DND-41 (cell line): ENCODE results near the gene UBXN10.

Experiments used
- EZH2 ChIP-seq: IDR thresholded peaks from 3 replicates; pipeline ENCODE4 v1.6.1; 2012; ENCODE audit warnings: borderline replicate concordance, low read depth, mild to moderate bottlenecking, moderate library complexity, low read length, inconsistent platforms; ENCODE audit not compliant: severe bottlenecking
- TF ChIP-seq, protein P1 (sequence below): IDR thresholded peaks from 2 replicates; pipeline ENCODE4 v1.5.1; 2012; ENCODE audit warnings: borderline replicate concordance, low read length, moderate library complexity, mild to moderate bottlenecking; ENCODE audit not compliant: poor library complexity, severe bottlenecking; ENCODE audit errors: extremely low read depth

DNA sequence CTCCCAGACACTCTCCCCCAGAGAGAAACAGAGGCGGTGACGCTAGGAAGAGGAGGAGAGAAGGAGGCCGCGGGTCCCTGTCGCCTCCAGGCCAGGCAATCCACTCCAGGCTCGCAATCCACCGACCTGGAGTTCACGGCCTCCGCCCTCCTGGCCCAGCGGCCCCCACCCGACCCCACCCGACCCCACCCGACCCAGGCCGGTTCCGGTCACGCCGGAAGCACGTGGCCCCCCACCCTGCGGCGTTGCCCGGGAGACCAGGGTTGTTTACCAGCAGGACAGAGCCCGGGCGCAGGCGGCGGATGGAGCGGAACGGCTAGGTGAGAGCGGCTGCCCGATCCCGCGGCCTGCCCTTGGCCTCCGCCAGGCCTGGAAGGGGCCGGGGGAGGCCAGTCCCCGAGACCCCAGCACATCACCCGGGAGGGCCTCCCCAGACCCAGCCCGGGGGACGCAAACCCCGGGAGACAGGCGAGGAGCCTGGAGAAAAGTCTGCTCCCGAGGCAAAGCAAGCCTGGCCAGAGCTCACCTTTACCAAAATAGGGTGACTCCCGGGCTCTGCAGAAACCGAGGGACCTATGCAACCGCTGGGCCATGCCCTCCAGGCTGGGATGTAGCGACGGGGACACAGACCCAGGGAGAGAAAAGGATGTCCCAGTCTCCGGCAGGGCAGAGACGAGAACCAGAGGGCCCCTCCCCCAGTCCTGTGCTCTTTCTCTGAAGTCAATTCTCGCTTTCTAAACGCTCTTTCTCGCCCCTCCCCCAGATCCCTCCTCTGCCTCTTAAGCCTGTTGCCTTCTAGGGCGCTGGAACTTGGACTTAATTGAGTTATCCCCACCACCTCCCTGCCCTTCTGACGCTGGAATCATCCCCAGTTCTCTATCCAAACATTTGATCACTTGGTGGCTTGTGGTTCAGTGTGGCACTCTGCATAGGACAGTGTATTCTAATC, at the start of gene UBXN10, which contains the start of gene PLA2G2C:
- TF ChIP-seq, protein P1, sequence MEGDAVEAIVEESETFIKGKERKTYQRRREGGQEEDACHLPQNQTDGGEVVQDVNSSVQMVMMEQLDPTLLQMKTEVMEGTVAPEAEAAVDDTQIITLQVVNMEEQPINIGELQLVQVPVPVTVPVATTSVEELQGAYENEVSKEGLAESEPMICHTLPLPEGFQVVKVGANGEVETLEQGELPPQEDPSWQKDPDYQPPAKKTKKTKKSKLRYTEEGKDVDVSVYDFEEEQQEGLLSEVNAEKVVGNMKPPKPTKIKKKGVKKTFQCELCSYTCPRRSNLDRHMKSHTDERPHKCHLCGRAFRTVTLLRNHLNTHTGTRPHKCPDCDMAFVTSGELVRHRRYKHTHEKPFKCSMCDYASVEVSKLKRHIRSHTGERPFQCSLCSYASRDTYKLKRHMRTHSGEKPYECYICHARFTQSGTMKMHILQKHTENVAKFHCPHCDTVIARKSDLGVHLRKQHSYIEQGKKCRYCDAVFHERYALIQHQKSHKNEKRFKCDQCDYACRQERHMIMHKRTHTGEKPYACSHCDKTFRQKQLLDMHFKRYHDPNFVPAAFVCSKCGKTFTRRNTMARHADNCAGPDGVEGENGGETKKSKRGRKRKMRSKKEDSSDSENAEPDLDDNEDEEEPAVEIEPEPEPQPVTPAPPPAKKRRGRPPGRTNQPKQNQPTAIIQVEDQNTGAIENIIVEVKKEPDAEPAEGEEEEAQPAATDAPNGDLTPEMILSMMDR: no peak
- TF ChIP-seq EZH2: no peak
